ENCODE measurements around the gene SNX2.

SNX2 gene, protein sequence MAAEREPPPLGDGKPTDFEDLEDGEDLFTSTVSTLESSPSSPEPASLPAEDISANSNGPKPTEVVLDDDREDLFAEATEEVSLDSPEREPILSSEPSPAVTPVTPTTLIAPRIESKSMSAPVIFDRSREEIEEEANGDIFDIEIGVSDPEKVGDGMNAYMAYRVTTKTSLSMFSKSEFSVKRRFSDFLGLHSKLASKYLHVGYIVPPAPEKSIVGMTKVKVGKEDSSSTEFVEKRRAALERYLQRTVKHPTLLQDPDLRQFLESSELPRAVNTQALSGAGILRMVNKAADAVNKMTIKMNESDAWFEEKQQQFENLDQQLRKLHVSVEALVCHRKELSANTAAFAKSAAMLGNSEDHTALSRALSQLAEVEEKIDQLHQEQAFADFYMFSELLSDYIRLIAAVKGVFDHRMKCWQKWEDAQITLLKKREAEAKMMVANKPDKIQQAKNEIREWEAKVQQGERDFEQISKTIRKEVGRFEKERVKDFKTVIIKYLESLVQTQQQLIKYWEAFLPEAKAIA

GRCh38 chr5:122774861-122775549 is at the start of gene SNX2:
Gene SNX2, plus strand, starts transcription at chr5:122775080. Its CDS starts 24 bp downstream, at chr5:122775104.
- peak; percentile 30 for TF ChIP-seq CTCF (IDR thresholded peaks at IDR 0.05; ENCODE audit: insufficient read depth, low read depth, low read length, missing control alignments)
- DNase-seq (ENCODE audit: low read depth): peak; percentile 86
- peak within 1 kb of the TSS; percentile 91 for H3K4me3 ChIP-seq (ENCODE audit: low read length)

- no peak overlapping the region for H3K4me3 ChIP-seq (ENCODE audit: low read length)
These were observed 47.8 kb upstream of the SNX2 start for GRCh38 chr5:122727112-122727541.

GRCh38 chr5:122730037-122730436 is 44.8 kb upstream of the SNX2 start:
- TF ChIP-seq CTCF (IDR thresholded peaks at IDR 0.05; ENCODE audit: insufficient read depth, low read depth, low read length, missing control alignments): no peak
- DNase-seq (ENCODE audit: low read depth): no peak
- H3K4me3 ChIP-seq (ENCODE audit: low read length): no peak overlapping the region

More at GRCh38 chr5:122727112-122727541, 47.8 kb upstream of the SNX2 start:
- DNase-seq (ENCODE audit: low read depth): peak; percentile 80
- no peak for TF ChIP-seq CTCF (IDR thresholded peaks at IDR 0.05; ENCODE audit: insufficient read depth, low read depth, low read length, missing control alignments)

DNA sequence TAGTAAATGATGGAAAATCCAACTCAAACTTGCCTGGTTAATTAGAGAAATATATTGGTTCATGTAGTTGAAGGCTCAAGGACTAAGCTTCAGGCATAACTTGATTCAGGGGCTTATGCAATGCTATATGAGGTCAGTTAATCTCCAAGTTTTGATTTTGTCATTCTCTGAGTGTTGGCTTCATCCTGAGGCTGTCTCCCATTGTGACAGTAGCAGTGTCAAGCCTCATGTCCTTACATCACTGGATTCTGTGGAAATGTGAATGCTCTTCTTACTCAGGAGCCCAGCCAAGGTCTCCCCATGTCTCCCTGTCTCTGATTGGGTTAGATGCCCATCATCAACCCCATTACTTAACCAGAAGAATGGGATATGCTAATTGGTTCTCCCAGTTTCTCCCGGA is 44.4 kb upstream of the SNX2 start:
- TF ChIP-seq CTCF (IDR thresholded peaks at IDR 0.05; ENCODE audit: insufficient read depth, low read depth, low read length, missing control alignments): no peak
- peak; percentile 16 for DNase-seq (ENCODE audit: low read depth)
- no peak overlapping the region for H3K4me3 ChIP-seq (ENCODE audit: low read length)

GRCh38 chr5:122736086-122736845 is 38.6 kb upstream of the SNX2 start:
- TF ChIP-seq CTCF (IDR thresholded peaks at IDR 0.05; ENCODE audit: insufficient read depth, low read depth, low read length, missing control alignments): no peak
- DNase-seq (ENCODE audit: low read depth): no peak
- H3K4me3 ChIP-seq (ENCODE audit: low read length): no peak overlapping the region

DNA sequence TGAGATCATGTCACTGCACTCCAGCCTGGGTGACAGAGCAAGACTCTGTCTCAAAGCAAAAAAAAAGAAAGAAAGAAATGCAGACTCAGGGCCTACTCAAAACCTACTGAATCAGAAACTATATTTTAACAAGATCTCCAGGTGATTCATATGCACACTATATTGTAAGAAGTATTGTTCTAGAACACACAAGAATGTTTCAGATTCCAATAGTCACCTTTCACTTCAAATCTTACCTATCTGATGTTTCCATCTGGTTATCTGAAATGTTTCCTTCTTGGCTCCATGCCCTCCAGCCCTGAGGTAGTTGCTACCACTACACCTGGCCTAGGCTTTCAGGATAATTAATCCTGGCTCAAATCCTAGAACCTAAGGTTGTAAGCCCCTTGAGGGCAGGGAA is 36.8 kb upstream of the SNX2 start:
- H3K4me3 ChIP-seq (ENCODE audit: low read length): no peak overlapping the region
- TF ChIP-seq CTCF (IDR thresholded peaks at IDR 0.05; ENCODE audit: insufficient read depth, low read depth, low read length, missing control alignments): no peak
- DNase-seq (ENCODE audit: low read depth): no peak
